Esophagus squamous epithelium (tissue), 5 donors: ENCODE results near the gene CBX5. TPM values are rescaled to one million over a fixed set of nuclear protein-coding genes. Genes with fewer than 3 reads are reported as not detected.
"Not testable (repeated sequence)": the region's sequence is repeated elsewhere in the genome, so short reads cannot be mapped to it uniquely, and the experiment has no call there.

Experiments
- DNase-seq: peaks from one replicate; lab custom pipeline; 2025; lab: John Stamatoyannopoulos, UW
- H3K27ac ChIP-seq, 4 donors: fragments of 200-600 bp; sonication (generic); one replicate each; pipeline ENCODE4 v1.5.1; 2016 to 2019; ENCODE audit warnings: mild to moderate bottlenecking in 1 of 4
- H3K27me3 ChIP-seq, 4 donors: fragments of 200-600 bp; sonication (generic); 1 replicate in 3 of 4; 2 replicates in 1 of 4; pipeline versions ENCODE4 v1.5.1 to v1.6.0; 2017 to 2021; ENCODE audit warnings: antibody characterized with exemption in 1 of 4
- H3K36me3 ChIP-seq, 3 donors: fragments of 200-600 bp; sonication (generic); one replicate each; pipeline ENCODE4 v1.5.1; 2016 to 2019
- H3K4me1 ChIP-seq, 3 donors: fragments of 200-600 bp; sonication (generic); one replicate each; pipeline ENCODE4 v1.5.1; 2017 to 2019
- H3K4me3 ChIP-seq, 4 donors: fragments of 200-600 bp; sonication (generic); 1 replicate in 3 of 4; 2 replicates in 1 of 4; pipeline ENCODE4 v1.5.1; 2016 to 2019; ENCODE audit warnings: mild to moderate bottlenecking in 2 of 4, moderate library complexity in 1 of 4
- H3K9me3 ChIP-seq, 3 donors: fragments of 200-600 bp; sonication (generic); one replicate each; pipeline ENCODE4 v1.5.1; 2016 to 2019
- CTCF ChIP-seq, 6 experiments: fragments of 450-650 bp in 4 of 6; fragments of 200-600 bp in 2 of 6; sonication (generic) in 2 of 6; IDR thresholded peaks; one replicate each; pipeline ENCODE4 v1.5.1; 2016 to 2019; ENCODE audit warnings: antibody characterized with exemption in 6 of 6, mild to moderate bottlenecking in 4 of 6, moderate library complexity in 4 of 6
- POLR2A ChIP-seq, 4 donors: fragments of 450-650 bp; IDR thresholded peaks; one replicate each; pipeline ENCODE4 v1.6.1; 2017; ENCODE audit warnings: antibody characterized with exemption in 4 of 4, mild to moderate bottlenecking in 4 of 4, moderate library complexity in 3 of 4
- WGBS, 2 donors: methylation state at CpG; one replicate each; pipeline ENCODE4 v1.1.5; 2018; 5-methylcytosine and 5-hydroxymethylcytosine counted together
- intact Hi-C: fragments of 100-400 bp; cut with DNase I; formaldehyde crosslinking; loops from one replicate; pipeline ENCODE4 v1.15.0; 2022
- total RNA-seq, 4 donors: library from RNA; depleted of rRNA; stranded (reverse); fragments of >200 nt; gene quantifications; one replicate each; pipeline ENCODE4 v1.1.0, GENCODE V29; 2016
- donor health status: DM: yes; HTN: yes; CAD: no.

Gene CBX5
- total RNA-seq, 4 donors from 2014 or later, result 13.2 to 29.9 (median 23.7) TPM

GRCh38 chr12:54197431-54197909 lies 82.5 kb downstream of the CBX5 start:
- Histone ChIP-seq H3K4me1 (peaks cover 0 to 25% (median 19%) of the 10 kb centered on the region in 3 donors), H3K27ac (no peak overlapping the region), H3K36me3 (no peaks in the 10 kb centered on the region), H3K27me3 (peaks cover 0 to 98% (median 0%) of the 10 kb centered on the region in 4 donors), H3K9me3 (no peaks in the 10 kb centered on the region), H3K4me3 (no peak overlapping the region)
- TF ChIP-seq POLR2A (IDR thresholded peaks at IDR 0.05), result no peak
- no peak for TF ChIP-seq CTCF (IDR thresholded peaks at IDR 0.05)
- DNase-seq, result no peak
- intact Hi-C loops, result no loop called here
- 43 to 67% methylated on average over 3 to 4 of the region's 8 CpGs for WGBS, 2 donors

DNA sequence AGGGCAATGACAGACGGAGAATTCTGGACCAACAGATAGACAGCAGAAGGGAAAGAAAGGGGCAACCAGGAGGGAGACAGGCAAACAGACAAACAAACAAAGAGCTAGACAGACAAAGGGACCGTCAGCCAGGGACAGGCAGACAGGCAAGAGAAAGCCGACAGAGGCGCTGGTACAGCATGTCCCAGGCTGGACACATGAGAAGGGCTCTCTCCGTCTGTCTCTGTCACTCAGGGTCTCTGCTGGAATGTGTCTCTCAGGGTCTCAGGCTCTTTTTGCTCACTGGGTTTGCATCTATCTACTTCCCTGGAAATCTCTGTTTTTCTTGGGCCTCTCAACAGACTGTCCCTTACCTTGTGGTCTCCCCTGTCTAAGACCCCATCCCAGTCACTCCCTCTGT lies 82.9 kb downstream of the CBX5 start:
- peaks cover under 1 to 25% (median 19%) of the 10 kb centered on the region in 3 donors for H3K4me1 ChIP-seq
- H3K4me3 ChIP-seq, result no peak overlapping the region
- H3K27ac ChIP-seq, result no peak overlapping the region
- TF ChIP-seq CTCF (IDR thresholded peaks at IDR 0.05) (no peak), POLR2A (IDR thresholded peaks at IDR 0.05) (no peak)
- no peaks in the 10 kb centered on the region for H3K9me3 ChIP-seq
- peaks cover 0 to 100% (median 0%) of the 10 kb centered on the region in 4 donors for H3K27me3 ChIP-seq
- H3K36me3 ChIP-seq, result no peaks in the 10 kb centered on the region
- DNase-seq, result no peak
- intact Hi-C loops, result no loop called here
- 67 to 73% methylated on average over 5 of the region's 5 CpGs for WGBS, 2 donors

GRCh38 chr12:54196396-54196795 lies 83.5 kb downstream of the CBX5 start:
- intact Hi-C loops, result no loop called here
- peaks cover 0 to 97% (median 0%) of the 10 kb centered on the region in 4 donors for H3K27me3 ChIP-seq
- no peak for TF ChIP-seq CTCF (IDR thresholded peaks at IDR 0.05)
- TF ChIP-seq POLR2A (IDR thresholded peaks at IDR 0.05), result no peak
- H3K4me1 ChIP-seq, result peaks cover 6 to 30% (median 21%) of the 10 kb centered on the region in 3 donors
- no peaks in the 10 kb centered on the region for H3K9me3 ChIP-seq
- no peak for DNase-seq
- WGBS, 2 donors, result 75 to 82% methylated on average over 5 of the region's 5 CpGs
- H3K4me3 ChIP-seq, result no peak overlapping the region
- no peaks in the 10 kb centered on the region for H3K36me3 ChIP-seq
- H3K27ac ChIP-seq, result no peak overlapping the region

- Histone ChIP-seq H3K9me3 (no peaks in the 10 kb centered on the region), H3K4me3 (peak overlapping the region in 1 of 4 donors; percentile 23), H3K36me3 (no peaks in the 10 kb centered on the region), H3K27me3 (peaks cover 0 to 95% (median 0%) of the 10 kb centered on the region in 4 donors), H3K4me1 (peaks cover 11 to 35% (median 25%) of the 10 kb centered on the region in 3 donors), H3K27ac (no peak overlapping the region)
- TF ChIP-seq CTCF (IDR thresholded peaks at IDR 0.05), result no peak
- no peak for TF ChIP-seq POLR2A (IDR thresholded peaks at IDR 0.05)
- WGBS, 2 donors, result 24 to 30% methylated on average over 12 to 16 of the region's 17 CpGs
- intact Hi-C loops, result no loop called here
- DNase-seq, result no peak
Measured at GRCh38 chr12:54195737-54196347, 84.1 kb downstream of the CBX5 start.

- no peaks in the 10 kb centered on the region for H3K36me3 ChIP-seq
- intact Hi-C loops, result no loop called here
- DNase-seq, result no peak
- H3K4me1 ChIP-seq, result peaks cover 11 to 37% (median 25%) of the 10 kb centered on the region in 3 donors
- WGBS, 2 donors, result 44 to 46% methylated on average over 4 of the region's 4 CpGs
- no peaks in the 10 kb centered on the region for H3K9me3 ChIP-seq
- TF ChIP-seq POLR2A (IDR thresholded peaks at IDR 0.05), result no peak
- no peak for TF ChIP-seq CTCF (IDR thresholded peaks at IDR 0.05)
- H3K27ac ChIP-seq, result no peak overlapping the region
- no peak overlapping the region for H3K4me3 ChIP-seq
- H3K27me3 ChIP-seq, result peaks cover 0 to 95% (median 0%) of the 10 kb centered on the region in 4 donors
Measured at GRCh38 chr12:54195080-54195736, 84.7 kb downstream of the CBX5 start.

DNA sequence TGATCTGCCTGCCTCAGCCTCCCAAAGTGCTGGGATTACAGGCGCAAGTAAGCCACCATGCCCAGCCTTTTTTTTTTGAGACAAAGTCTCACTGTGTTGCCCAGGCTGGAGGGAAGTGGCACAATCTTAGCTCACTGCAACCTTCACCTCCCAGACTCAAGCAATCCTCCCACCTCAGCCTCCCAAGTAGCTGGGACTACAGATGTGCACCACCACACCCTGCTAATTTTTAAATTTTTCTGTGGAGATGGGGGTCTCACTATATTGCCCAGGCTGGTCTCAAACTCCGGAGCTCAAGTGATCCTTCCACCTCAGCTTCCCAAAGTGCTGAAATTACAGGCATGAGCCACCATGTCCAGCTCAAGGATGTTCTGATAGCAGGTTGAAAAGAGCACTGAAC lies 85.3 kb downstream of the CBX5 start:
- intact Hi-C loops, result loop anchor here (5.0 kb wide), 1 partner anchor 162 kb away; the partner anchor contains the start of gene HOXC5
- H3K4me3 ChIP-seq, H3K36me3 ChIP-seq, H3K9me3 ChIP-seq, H3K27ac ChIP-seq, DNase-seq: not testable (repeated sequence)
- 75 to 80% methylated on average over 1 to 2 of the region's 2 CpGs for WGBS, 2 donors
- Histone ChIP-seq H3K4me1 (peaks cover 11 to 37% (median 25%) of the 10 kb centered on the region in 3 donors), H3K27me3 (peaks cover 0 to 91% (median 0%) of the 10 kb centered on the region in 4 donors)
